Epithelial cell of umbilical artery (primary cell): ENCODE data around the gene HSPA1A. TPM values are rescaled to one million over a fixed set of nuclear protein-coding genes. Genes with fewer than 3 reads are reported as not detected.

Experiments used
- total RNA-seq: library from RNA; depleted of rRNA; stranded (reverse); fragments of >200 nt; gene quantifications from 2 replicates; pipeline ENCODE4 v1.2.3, GENCODE V29; 2014

HSPA1A gene
- 43.5 and 61.9 TPM in 2 replicates for total RNA-seq

GRCh38 chr6:31815025-31815838, at the start of gene HSPA1A, which contains the start of gene HSPA1L:
Gene HSPA1A, plus strand, starts transcription at chr6:31815543. Its CDS starts 214 bp downstream, at chr6:31815757.
Gene HSPA1L, minus strand, starts transcription at chr6:31815283. Its CDS starts 3,311 bp downstream, at chr6:31811972.

GRCh38 chr6:31776989-31777666, 38.2 kb upstream of the HSPA1A start, which contains the start of gene VWA7:
Gene VWA7, minus strand, starts transcription at chr6:31777328. Its CDS starts 549 bp downstream, at chr6:31776779.

GRCh38 chr6:31795616-31796298, 19.6 kb upstream of the HSPA1A start, which contains the start of gene VARS1:
Gene VARS1, minus strand, starts transcription at chr6:31795752. Its CDS starts 535 bp downstream, at chr6:31795217.

GRCh38 chr6:31806470-31807272, 8.7 kb upstream of the HSPA1A start, which contains the start of gene LSM2:
Gene LSM2, minus strand, starts transcription at chr6:31806966. Its CDS starts 209 bp downstream, at chr6:31806757.

GRCh38 chr6:31827286-31828079, 12.1 kb downstream of the HSPA1A start, which contains the start of gene HSPA1B:
Gene HSPA1B, plus strand, starts transcription at chr6:31827738. Its CDS starts 213 bp downstream, at chr6:31827951.

GRCh38 chr6:31862344-31863235, 47.2 kb downstream of the HSPA1A start, which contains the start of gene NEU1:
Gene NEU1, minus strand, starts transcription at chr6:31862821. Its CDS starts 45 bp downstream, at chr6:31862776.

Other genes starting within 250 kb of the HSPA1A start
- not detected in 2 replicates for gene LTA, start 243.3 kb upstream of the HSPA1A start, total RNA-seq
- gene TNF, start 240.0 kb upstream of the HSPA1A start, total RNA-seq: under 0.01 TPM in 1 of 2 replicates, not detected in the other
- 3.2 and 6.7 TPM in 2 replicates for gene LTB, start 233.1 kb upstream of the HSPA1A start, total RNA-seq
- 0.32 TPM in 1 of 2 replicates, not detected in the other for gene LST1, start 229.3 kb upstream of the HSPA1A start, total RNA-seq
- gene NCR3, start 222.5 kb upstream of the HSPA1A start, total RNA-seq: not detected in 2 replicates
- not detected in 2 replicates for gene AIF1, start 200.3 kb upstream of the HSPA1A start, total RNA-seq
- gene PRRC2A, start 194.8 kb upstream of the HSPA1A start, total RNA-seq: 22.2 and 24.0 TPM in 2 replicates
- gene BAG6, start 162.9 kb upstream of the HSPA1A start, total RNA-seq: 90.4 and 110 TPM in 2 replicates
- gene APOM, start 159.6 kb upstream of the HSPA1A start, total RNA-seq: 0.30 TPM in 1 of 2 replicates, not detected in the other
- gene C6orf47, start 154.8 kb upstream of the HSPA1A start, total RNA-seq: 18.8 and 21.1 TPM in 2 replicates
- gene GPANK1, start 150.5 kb upstream of the HSPA1A start, total RNA-seq: 10.2 and 10.7 TPM in 2 replicates
- gene CSNK2B, start 149.5 kb upstream of the HSPA1A start, total RNA-seq: 84.3 and 95.2 TPM in 2 replicates
- 0.97 and 1.7 TPM in 2 replicates for gene LY6G5B, start 145.6 kb upstream of the HSPA1A start, total RNA-seq
- gene LY6G5C, start 134.5 kb upstream of the HSPA1A start, total RNA-seq: under 0.01 and 2.7 TPM in 2 replicates
- gene ABHD16A, start 112.2 kb upstream of the HSPA1A start, total RNA-seq: 41.3 and 51.1 TPM in 2 replicates
- gene LY6G6F, start 108.7 kb upstream of the HSPA1A start, total RNA-seq: not detected in 2 replicates
- gene LY6G6D, start 100.2 kb upstream of the HSPA1A start, total RNA-seq: not detected in 2 replicates
- not detected in 2 replicates for gene LY6G6C, start 93.8 kb upstream of the HSPA1A start, total RNA-seq
- gene MPIG6B, start 92.2 kb upstream of the HSPA1A start, total RNA-seq: not detected in 2 replicates
- 68.5 and 79.6 TPM in 2 replicates for gene DDAH2, start 86.2 kb upstream of the HSPA1A start, total RNA-seq
- gene CLIC1, start 79.0 kb upstream of the HSPA1A start, total RNA-seq: 865 and 1,138 TPM in 2 replicates
- gene MSH5, start 75.5 kb upstream of the HSPA1A start, total RNA-seq: 7.1 and 7.9 TPM in 2 replicates
- 0.65 TPM in 1 of 2 replicates, not detected in the other for gene SAPCD1, start 52.9 kb upstream of the HSPA1A start, total RNA-seq
- not detected in 2 replicates for gene VWA7, start 38.2 kb upstream of the HSPA1A start, total RNA-seq
- 50.3 and 57.1 TPM in 2 replicates for gene VARS1, start 19.8 kb upstream of the HSPA1A start, total RNA-seq
- 57.2 and 65.0 TPM in 2 replicates for gene LSM2, start 8.6 kb upstream of the HSPA1A start, total RNA-seq
- gene HSPA1L, start 260 bp upstream of the HSPA1A start, total RNA-seq: 0.76 and 0.97 TPM in 2 replicates
- gene HSPA1B, start 12.2 kb downstream of the HSPA1A start, total RNA-seq: 60.1 and 104 TPM in 2 replicates
- gene NEU1, start 47.3 kb downstream of the HSPA1A start, total RNA-seq: 58.1 and 93.8 TPM in 2 replicates
- gene SLC44A4, start 63.5 kb downstream of the HSPA1A start, total RNA-seq: 0.15 and 0.32 TPM in 2 replicates
- gene EHMT2, start 82.2 kb downstream of the HSPA1A start, total RNA-seq: 36.4 and 43.8 TPM in 2 replicates
- gene ZBTB12, start 86.5 kb downstream of the HSPA1A start, total RNA-seq: 2.6 and 2.9 TPM in 2 replicates
- gene C2, start 112.2 kb downstream of the HSPA1A start, total RNA-seq: not detected in 2 replicates
- gene CFB, start 130.6 kb downstream of the HSPA1A start, total RNA-seq: 1.3 and 7.9 TPM in 2 replicates
- 118 and 128 TPM in 2 replicates for gene NELFE, start 143.4 kb downstream of the HSPA1A start, total RNA-seq
- 33.7 and 49.4 TPM in 2 replicates for gene SKIC2, start 143.6 kb downstream of the HSPA1A start, total RNA-seq
- gene DXO, start 156.6 kb downstream of the HSPA1A start, total RNA-seq: 10.6 and 12.7 TPM in 2 replicates
- 0.65 and 0.91 TPM in 2 replicates for gene C4A, start 166.5 kb downstream of the HSPA1A start, total RNA-seq
- gene C4B, start 199.3 kb downstream of the HSPA1A start, total RNA-seq: 0.32 and 1.1 TPM in 2 replicates
- gene CYP21A2, start 222.9 kb downstream of the HSPA1A start, total RNA-seq: not detected in 2 replicates